Measurements from ENCODE around the gene SLC6A6. TPM values are rescaled to one million over a fixed set of nuclear protein-coding genes. Genes with fewer than 3 reads are reported as not detected.

The SLC6A6 gene
- total RNA-seq, 2 donors from 2014 or later: 43.1 to 56.5 TPM

DNA sequence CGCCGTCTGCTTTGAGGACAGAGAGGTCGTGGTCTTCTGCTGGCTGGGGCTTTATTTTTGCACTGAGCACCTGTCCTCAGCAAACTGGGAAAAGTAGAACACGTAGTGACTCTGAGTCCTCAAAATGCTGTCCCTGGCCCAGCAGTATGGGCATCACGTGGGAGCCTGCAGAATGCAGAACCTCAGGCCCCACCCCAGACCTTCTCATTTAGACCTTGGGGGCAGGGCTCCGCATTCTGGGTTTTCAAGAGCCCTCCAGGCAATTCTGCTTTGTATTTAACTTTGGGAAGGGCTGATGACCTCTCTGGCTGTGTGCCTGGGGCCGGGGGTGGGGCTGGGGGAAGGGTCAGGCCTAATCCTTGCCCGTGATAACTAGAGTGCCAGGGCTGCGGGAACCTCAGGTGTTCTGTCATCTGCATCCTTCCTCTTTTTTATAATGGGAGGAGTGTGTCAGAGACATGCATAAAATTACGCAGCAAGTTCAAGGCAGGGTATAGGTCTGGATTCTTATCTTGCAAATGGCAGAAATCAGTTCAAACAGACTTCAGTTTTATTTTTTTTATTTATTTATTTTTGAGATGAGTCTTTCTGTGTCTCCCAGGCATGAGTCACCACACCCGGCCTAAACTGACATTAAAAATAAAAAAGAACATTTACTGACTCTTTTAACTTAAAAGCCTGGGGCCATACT, 11.1 kb downstream of the SLC6A6 start:
- Histone ChIP-seq H3K36me3 (ENCODE audit: control insufficient read depth, insufficient read depth, low read length) (peaks cover 6% of the 10 kb centered on the region), H3K27me3 (ENCODE audit: control insufficient read depth, insufficient read depth, low read length, poor library complexity, severe bottlenecking) (no peaks in the 10 kb centered on the region), H3K4me3 (ENCODE audit: low read length) (no peak overlapping the region), H3K9ac (ENCODE audit: extremely low read depth, low read length, poor library complexity, severe bottlenecking) (no peak overlapping the region), H3K9me3 (ENCODE audit: control insufficient read depth, low read length) (no peaks in the 10 kb centered on the region), H3K27ac (ENCODE audit: low read depth, low read length) (no peak overlapping the region), H3K4me1 (ENCODE audit: control insufficient read depth, insufficient read depth, low read length) (peaks cover 7% of the 10 kb centered on the region)
- Mint-ChIP-seq H3K36me3 (ENCODE audit: low read depth) (peaks cover 21% of the 10 kb centered on the region), H3K9me3 (no peaks in the 10 kb centered on the region), H3K27me3 (ENCODE audit: insufficient read depth) (no peaks in the 10 kb centered on the region), H3K27ac (peak overlapping the region; percentile 52), H3K4me3 (no peak overlapping the region), H3K4me1 (peaks cover 24% of the 10 kb centered on the region)
- DNase-seq: peak; percentile 81
- 32 to 58% methylated on average over 6 to 11 of the region's 11 CpGs for WGBS, 2 experiments (ENCODE audit: insufficient coverage in 1 of 2, insufficient read length in 1 of 2)
- TF ChIP-seq, protein P1, sequence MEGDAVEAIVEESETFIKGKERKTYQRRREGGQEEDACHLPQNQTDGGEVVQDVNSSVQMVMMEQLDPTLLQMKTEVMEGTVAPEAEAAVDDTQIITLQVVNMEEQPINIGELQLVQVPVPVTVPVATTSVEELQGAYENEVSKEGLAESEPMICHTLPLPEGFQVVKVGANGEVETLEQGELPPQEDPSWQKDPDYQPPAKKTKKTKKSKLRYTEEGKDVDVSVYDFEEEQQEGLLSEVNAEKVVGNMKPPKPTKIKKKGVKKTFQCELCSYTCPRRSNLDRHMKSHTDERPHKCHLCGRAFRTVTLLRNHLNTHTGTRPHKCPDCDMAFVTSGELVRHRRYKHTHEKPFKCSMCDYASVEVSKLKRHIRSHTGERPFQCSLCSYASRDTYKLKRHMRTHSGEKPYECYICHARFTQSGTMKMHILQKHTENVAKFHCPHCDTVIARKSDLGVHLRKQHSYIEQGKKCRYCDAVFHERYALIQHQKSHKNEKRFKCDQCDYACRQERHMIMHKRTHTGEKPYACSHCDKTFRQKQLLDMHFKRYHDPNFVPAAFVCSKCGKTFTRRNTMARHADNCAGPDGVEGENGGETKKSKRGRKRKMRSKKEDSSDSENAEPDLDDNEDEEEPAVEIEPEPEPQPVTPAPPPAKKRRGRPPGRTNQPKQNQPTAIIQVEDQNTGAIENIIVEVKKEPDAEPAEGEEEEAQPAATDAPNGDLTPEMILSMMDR (conservative IDR thresholded peaks at IDR 0.05): no peak

DNA sequence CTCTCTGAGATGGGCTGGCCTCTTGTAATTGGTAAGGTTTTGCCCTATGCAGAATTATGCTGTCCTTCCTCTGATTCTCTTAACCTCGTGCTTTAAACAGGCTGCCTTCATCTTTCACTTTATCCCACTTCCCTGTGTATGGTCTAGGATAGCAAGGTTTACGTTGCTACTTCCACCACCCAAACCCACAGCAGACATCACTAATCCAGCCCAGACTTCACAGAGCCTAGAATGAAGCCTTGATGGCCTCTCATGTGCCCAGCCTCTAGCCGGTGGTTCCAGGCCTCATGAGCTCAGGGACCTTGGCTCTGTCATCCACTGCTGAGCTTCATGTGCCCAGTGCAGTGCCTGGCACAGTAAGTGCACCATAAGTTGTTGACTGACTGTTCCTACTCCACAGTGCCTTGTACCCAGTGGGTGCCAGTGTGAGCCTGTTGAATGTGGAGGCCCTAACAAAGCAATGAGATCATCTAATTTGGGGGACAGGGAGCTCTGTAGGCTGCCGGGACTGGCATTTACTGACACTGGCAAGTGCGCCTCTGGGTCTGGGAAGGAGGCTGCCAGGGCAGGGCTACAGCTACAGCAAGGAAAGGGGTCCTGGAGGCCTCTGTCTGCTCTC, 12.5 kb downstream of the SLC6A6 start:
- no peak overlapping the region for H3K9ac ChIP-seq (ENCODE audit: extremely low read depth, low read length, poor library complexity, severe bottlenecking)
- WGBS, 2 experiments (ENCODE audit: insufficient coverage in 1 of 2, insufficient read length in 1 of 2): 87 to 93% methylated on average over 4 to 5 of the region's 5 CpGs
- no peak overlapping the region for H3K27ac ChIP-seq (ENCODE audit: low read depth, low read length)
- no peaks in the 10 kb centered on the region for H3K9me3 Mint-ChIP-seq
- no peaks in the 10 kb centered on the region for H3K27me3 ChIP-seq (ENCODE audit: control insufficient read depth, insufficient read depth, low read length, poor library complexity, severe bottlenecking)
- H3K36me3 ChIP-seq (ENCODE audit: control insufficient read depth, insufficient read depth, low read length): peaks cover 6% of the 10 kb centered on the region
- peaks cover 36% of the 10 kb centered on the region for H3K4me1 Mint-ChIP-seq
- TF ChIP-seq, protein P1 (conservative IDR thresholded peaks at IDR 0.05): no peak
- H3K4me1 ChIP-seq (ENCODE audit: control insufficient read depth, insufficient read depth, low read length): peaks cover 17% of the 10 kb centered on the region
- no peaks in the 10 kb centered on the region for H3K27me3 Mint-ChIP-seq (ENCODE audit: insufficient read depth)
- no peak overlapping the region for H3K27ac Mint-ChIP-seq
- peaks cover 26% of the 10 kb centered on the region for H3K36me3 Mint-ChIP-seq (ENCODE audit: low read depth)
- no peak for DNase-seq
- no peak overlapping the region for H3K4me3 Mint-ChIP-seq
- H3K4me3 ChIP-seq (ENCODE audit: low read length): no peak overlapping the region
- no peaks in the 10 kb centered on the region for H3K9me3 ChIP-seq (ENCODE audit: control insufficient read depth, low read length)

DNA sequence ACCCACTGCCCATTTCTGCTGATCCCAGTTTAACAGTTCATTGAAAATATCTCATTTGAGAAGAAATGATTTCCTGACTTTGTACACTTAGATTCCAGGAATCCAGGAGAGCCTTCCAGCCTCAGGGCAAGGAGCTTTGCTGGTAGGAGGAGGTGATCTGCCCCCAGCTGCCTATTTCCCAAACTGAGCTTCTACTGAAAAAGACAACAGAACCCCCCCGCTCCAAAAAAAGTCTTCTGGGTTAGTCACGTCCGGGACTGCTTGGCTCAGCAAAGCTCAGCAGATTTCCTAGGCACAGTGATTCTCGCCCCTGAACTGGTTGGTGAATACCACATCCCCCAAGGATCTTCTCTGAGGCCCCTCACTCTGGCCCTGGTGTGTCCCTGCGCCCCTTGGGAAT, 13.1 kb downstream of the SLC6A6 start:
- Mint-ChIP-seq H3K36me3 (ENCODE audit: low read depth) (peaks cover 27% of the 10 kb centered on the region), H3K4me3 (no peak overlapping the region), H3K27me3 (ENCODE audit: insufficient read depth) (no peaks in the 10 kb centered on the region), H3K9me3 (no peaks in the 10 kb centered on the region), H3K4me1 (peaks cover 36% of the 10 kb centered on the region), H3K27ac (no peak overlapping the region)
- no peaks in the 10 kb centered on the region for H3K9me3 ChIP-seq (ENCODE audit: control insufficient read depth, low read length)
- no peaks in the 10 kb centered on the region for H3K27me3 ChIP-seq (ENCODE audit: control insufficient read depth, insufficient read depth, low read length, poor library complexity, severe bottlenecking)
- DNase-seq: no peak
- peaks cover 17% of the 10 kb centered on the region for H3K4me1 ChIP-seq (ENCODE audit: control insufficient read depth, insufficient read depth, low read length)
- H3K27ac ChIP-seq (ENCODE audit: low read depth, low read length): no peak overlapping the region
- 90 to 92% methylated on average over 4 to 5 of the region's 5 CpGs for WGBS, 2 experiments (ENCODE audit: insufficient coverage in 1 of 2, insufficient read length in 1 of 2)
- no peak overlapping the region for H3K4me3 ChIP-seq (ENCODE audit: low read length)
- no peak overlapping the region for H3K9ac ChIP-seq (ENCODE audit: extremely low read depth, low read length, poor library complexity, severe bottlenecking)
- TF ChIP-seq, protein P1 (conservative IDR thresholded peaks at IDR 0.05): no peak
- peaks cover 2% of the 10 kb centered on the region for H3K36me3 ChIP-seq (ENCODE audit: control insufficient read depth, insufficient read depth, low read length)

Measured in endodermal cell (in vitro differentiated cells).